CD4-positive, alpha-beta T cell treated with Interferon alpha-2 for 1 hour (primary cell): ENCODE results near the gene TSC22D2.

Source experiments
- DNase-seq, 2 donors: peaks; one replicate each; pipeline ENCODE4 v3.0.0-alpha.2; 2020 to 2022

The TSC22D2 gene

GRCh38 chr3:150408221-150409124, at the start of gene TSC22D2:
TSS of gene TSC22D2 (plus strand) at chr3:150408298. CDS start at chr3:150409351, 1,053 bp downstream.
- DNase-seq, result peak; percentile 95 to 96

GRCh38 chr3:150359381-150359780, 48.7 kb upstream of the TSC22D2 start:
- DNase-seq, result no peak

GRCh38 chr3:150360966-150361365, 47.1 kb upstream of the TSC22D2 start:
- no peak for DNase-seq

- DNase-seq, result no peak
Observed at GRCh38 chr3:150362515-150363302, 45.4 kb upstream of the TSC22D2 start.

GRCh38 chr3:150363420-150363819, 44.7 kb upstream of the TSC22D2 start:
- DNase-seq, result no peak

GRCh38 chr3:150365132-150365604, 42.9 kb upstream of the TSC22D2 start:
- DNase-seq, result no peak

- no peak for DNase-seq
Observed at GRCh38 chr3:150367757-150368156, 40.3 kb upstream of the TSC22D2 start.

- DNase-seq, result no peak
Observed at GRCh38 chr3:150370122-150370602, 37.9 kb upstream of the TSC22D2 start.

- DNase-seq, result no peak
Observed at GRCh38 chr3:150370999-150371398, 37.1 kb upstream of the TSC22D2 start.

- DNase-seq, result no peak
Observed at GRCh38 chr3:150371741-150372254, 36.3 kb upstream of the TSC22D2 start.

- DNase-seq, result no peak
Observed at GRCh38 chr3:150372320-150372719, 35.8 kb upstream of the TSC22D2 start.

- peak in 1 of 2 donors; percentile 9 for DNase-seq
Observed at GRCh38 chr3:150372722-150373121, 35.4 kb upstream of the TSC22D2 start.

- no peak for DNase-seq
Observed at GRCh38 chr3:150373234-150373875, 34.7 kb upstream of the TSC22D2 start.

- DNase-seq, result no peak
Observed at GRCh38 chr3:150374975-150375374, 33.1 kb upstream of the TSC22D2 start.

GRCh38 chr3:150376001-150376848, 31.9 kb upstream of the TSC22D2 start:
- no peak for DNase-seq

GRCh38 chr3:150377601-150378300, 30.3 kb upstream of the TSC22D2 start:
- DNase-seq, result no peak

- no peak for DNase-seq
Observed at GRCh38 chr3:150378301-150378748, 29.8 kb upstream of the TSC22D2 start.

GRCh38 chr3:150379469-150379868, 28.6 kb upstream of the TSC22D2 start:
- DNase-seq, result no peak

- DNase-seq, result peak; percentile 76 to 83
Observed at GRCh38 chr3:150384296-150385212, 23.5 kb upstream of the TSC22D2 start.
